ENCODE measurements around the gene BATF. TPM values are rescaled to one million over a fixed set of nuclear protein-coding genes. Genes with fewer than 3 reads are reported as not detected.
A peak's percentile ranks its signal among the peaks of the same experiment; 100 is the strongest.

The BATF gene
- total RNA-seq, 4 donors from 2014 or later, result 0.36 to 5.2 (median 1.1) TPM

DNA sequence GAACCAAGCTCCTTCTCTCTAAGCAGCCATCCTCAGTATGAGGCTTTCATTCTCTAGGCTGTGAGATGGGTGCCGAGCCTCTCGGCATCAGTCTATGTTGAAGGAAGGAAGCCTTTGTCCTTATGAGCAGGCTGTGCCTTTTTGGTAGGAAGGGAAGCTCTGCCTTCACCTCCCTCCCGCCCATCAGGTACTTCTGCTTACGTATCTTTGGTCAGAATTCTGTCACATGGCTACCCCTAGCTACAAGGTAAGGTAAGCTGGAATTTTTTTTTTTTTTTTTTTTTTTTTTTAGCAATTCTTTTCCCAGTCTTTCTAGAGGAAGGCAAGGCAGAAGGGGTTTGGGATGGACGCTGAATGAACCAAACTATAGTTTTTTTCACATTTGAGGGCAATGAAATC, 16.9 kb downstream of the BATF start:
- Histone ChIP-seq H3K4me3 (no peak overlapping the region), H3K27ac (peak overlapping the region in 1 of 4 donors; percentile 49), H3K27me3 (no peaks in the 10 kb centered on the region), H3K4me1 (peaks cover 21 to 28% of the 10 kb centered on the region in 2 donors), H3K9me3 (no peaks in the 10 kb centered on the region), H3K36me3 (no peaks in the 10 kb centered on the region)
- in situ Hi-C loops (cut with MboI; ENCODE audit: low sequenced_read_pairs in 4 of 4), result no loop called here
- intact Hi-C loops (cut with DNase I; ENCODE audit: low total_unique reads), result no loop called here
- ATAC-seq (no peak), DNase-seq (no peak)
- TF ChIP-seq POLR2A (IDR thresholded peaks at IDR 0.05) (no peak), CTCF (IDR thresholded peaks at IDR 0.05 in 4 of 5, conservative IDR thresholded peaks at IDR 0.05 in 1 of 5) (no peak)

DNA sequence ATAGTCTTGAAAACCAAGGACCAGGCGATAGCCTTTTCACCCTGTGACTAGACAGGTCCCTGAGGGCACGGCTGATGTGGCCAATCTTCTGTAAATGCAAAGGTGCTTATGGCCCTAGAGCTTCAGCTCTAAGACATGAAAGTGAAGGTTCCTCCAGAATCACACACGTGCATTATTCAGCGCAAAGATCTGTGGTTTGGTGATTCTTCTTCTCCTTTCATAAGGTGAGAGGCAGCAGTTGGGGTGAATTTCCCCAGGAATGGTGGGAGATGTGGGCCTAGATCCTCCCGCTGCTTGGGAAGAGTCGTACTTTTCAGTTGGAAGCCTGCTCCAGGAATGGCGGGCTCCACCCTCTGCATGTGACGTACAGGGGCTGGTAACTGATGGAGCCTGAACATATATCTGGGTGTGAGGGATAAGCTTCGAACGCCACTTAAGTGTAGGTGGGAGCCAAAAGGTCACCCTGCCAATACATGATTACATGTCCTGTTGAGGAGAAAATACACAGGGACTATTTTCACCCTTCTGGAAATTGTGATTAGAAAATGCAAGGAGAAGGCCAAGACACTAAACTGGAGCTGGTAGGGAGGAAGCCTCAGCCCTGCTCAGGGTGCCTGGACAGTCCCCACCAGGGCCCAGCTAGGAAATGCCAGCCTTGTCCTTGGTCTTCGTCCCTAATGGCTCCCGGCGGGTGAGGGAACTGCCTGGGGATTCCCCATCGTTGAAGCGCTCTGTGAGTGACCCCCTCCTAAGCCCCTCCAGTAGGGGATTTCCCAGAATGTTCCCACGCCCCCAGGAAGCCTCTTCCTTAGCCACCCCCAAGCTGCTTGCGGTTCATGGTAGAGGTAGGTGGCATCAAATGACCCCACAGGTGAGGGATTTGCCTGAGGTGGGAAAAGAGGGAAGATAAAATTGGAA, 17.6 kb downstream of the BATF start:
- ATAC-seq, result no peak
- intact Hi-C loops (cut with DNase I; ENCODE audit: low total_unique reads), result no loop called here
- no peak overlapping the region for H3K27ac ChIP-seq
- H3K27me3 ChIP-seq, result no peaks in the 10 kb centered on the region
- TF ChIP-seq CTCF (IDR thresholded peaks at IDR 0.05 in 4 of 5, conservative IDR thresholded peaks at IDR 0.05 in 1 of 5), result no peak
- TF ChIP-seq POLR2A (IDR thresholded peaks at IDR 0.05), result no peak
- H3K9me3 ChIP-seq, result no peaks in the 10 kb centered on the region
- in situ Hi-C loops (cut with MboI; ENCODE audit: low sequenced_read_pairs in 4 of 4), result no loop called here
- H3K4me1 ChIP-seq, result peaks cover 16 to 24% of the 10 kb centered on the region in 2 donors
- no peaks in the 10 kb centered on the region for H3K36me3 ChIP-seq
- no peak overlapping the region for H3K4me3 ChIP-seq
- no peak for DNase-seq

DNA sequence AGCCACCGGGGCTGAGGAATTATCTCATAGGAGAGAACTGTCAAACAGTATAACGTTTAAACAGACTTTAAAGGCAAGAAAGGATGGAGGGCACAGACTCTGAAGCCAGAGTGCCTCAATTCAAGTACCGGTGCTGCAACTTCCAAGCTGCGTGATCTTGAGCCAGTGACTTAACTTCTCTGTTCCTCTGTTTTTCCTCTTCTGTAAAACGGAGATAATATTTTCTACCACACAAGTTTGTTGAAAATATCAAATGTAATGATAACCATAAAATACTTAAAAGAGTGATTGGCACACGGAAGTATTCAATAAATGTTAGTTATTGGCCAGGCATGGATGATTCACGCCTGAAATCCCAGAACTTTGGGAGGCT, 18.2 kb downstream of the BATF start:
- Histone ChIP-seq H3K36me3 (no peaks in the 10 kb centered on the region), H3K27ac (no peak overlapping the region), H3K27me3 (no peaks in the 10 kb centered on the region), H3K4me3 (no peak overlapping the region), H3K9me3 (no peaks in the 10 kb centered on the region), H3K4me1 (peaks cover 10 to 18% of the 10 kb centered on the region in 2 donors)
- ATAC-seq (no peak), DNase-seq (no peak)
- TF ChIP-seq CTCF (IDR thresholded peaks at IDR 0.05 in 4 of 5, conservative IDR thresholded peaks at IDR 0.05 in 1 of 5) (no peak), POLR2A (IDR thresholded peaks at IDR 0.05) (no peak)
- in situ Hi-C loops (cut with MboI; ENCODE audit: low sequenced_read_pairs in 4 of 4), result no loop called here
- intact Hi-C loops (cut with DNase I; ENCODE audit: low total_unique reads), result no loop called here

DNA sequence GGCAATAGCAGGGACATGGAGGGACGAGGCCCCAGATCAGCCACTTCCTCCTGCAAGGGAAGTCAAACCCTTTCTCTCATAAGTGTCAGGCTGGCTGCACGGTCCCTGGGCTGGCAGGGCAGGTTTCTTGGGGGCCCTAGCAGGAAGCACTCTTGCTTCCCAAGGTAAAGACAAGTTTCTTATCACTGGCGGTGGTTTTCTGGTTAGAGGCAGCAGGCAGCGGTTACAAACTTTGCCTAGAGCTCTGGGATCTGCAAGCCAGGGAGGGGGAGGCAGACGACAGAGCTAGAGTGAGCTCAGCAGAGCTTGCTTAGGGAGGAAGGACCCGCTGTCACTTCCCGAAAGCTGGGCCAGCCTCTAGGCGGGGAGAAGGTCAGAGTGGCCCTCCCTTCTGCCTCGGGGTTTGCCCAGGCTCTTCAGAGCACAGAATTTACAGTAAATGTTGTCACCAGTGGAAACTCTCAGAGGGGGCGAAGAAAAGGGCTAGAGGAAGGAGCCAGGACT, 20.4 kb downstream of the BATF start:
- H3K27ac ChIP-seq, result peak overlapping the region in 2 of 4 donors; percentile 7 to 16
- no peak for TF ChIP-seq POLR2A (IDR thresholded peaks at IDR 0.05)
- TF ChIP-seq CTCF (IDR thresholded peaks at IDR 0.05 in 4 of 5, conservative IDR thresholded peaks at IDR 0.05 in 1 of 5), result no peak
- in situ Hi-C loops (cut with MboI; ENCODE audit: low sequenced_read_pairs in 4 of 4), result no loop called here

More for the DNA sequence above, 20.4 kb downstream of the BATF start:
- no peaks in the 10 kb centered on the region for H3K27me3 ChIP-seq
- peaks cover 0 to 2% of the 10 kb centered on the region in 2 donors for H3K4me1 ChIP-seq
- ATAC-seq (peak; percentile 28 to 32), DNase-seq (peak in 1 of 2 donors; percentile 51)
- H3K36me3 ChIP-seq, result no peaks in the 10 kb centered on the region
- no peaks in the 10 kb centered on the region for H3K9me3 ChIP-seq
- intact Hi-C loops (cut with DNase I; ENCODE audit: low total_unique reads), result no loop called here
- no peak overlapping the region for H3K4me3 ChIP-seq

Data from gastrocnemius medialis (tissue), 4 donors.